HG02840 (cell line): Measurements from ENCODE around the gene NEO1.
A peak's percentile ranks its signal among the peaks of the same experiment; 100 is the strongest.

Experiments used
- ATAC-seq: cut with Tn5 transposase; IDR thresholded peaks from one replicate; pipeline ENCODE4 v1.9.1; 2021; ENCODE audit warnings: mild to moderate bottlenecking, moderate library complexity, moderate number of reproducible peaks; ENCODE audit not compliant: unreplicated experiment, low FRiP score

NEO1 gene

GRCh38 chr15:73051807-73052652 is at the start of gene NEO1:
NEO1 (plus strand) TSS chr15:73052463; CDS start chr15:73052676, 213 bp downstream.
- peak; percentile 57 for ATAC-seq

- no peak for ATAC-seq
Observed at GRCh38 chr15:73004462-73004861, 47.8 kb upstream of the NEO1 start.

- no peak for ATAC-seq
Observed at GRCh38 chr15:73005032-73005431, 47.2 kb upstream of the NEO1 start.

- no peak for ATAC-seq
Observed at GRCh38 chr15:73005446-73005845, 46.8 kb upstream of the NEO1 start.

GRCh38 chr15:73006523-73006922 is 45.7 kb upstream of the NEO1 start:
- ATAC-seq = no peak

GRCh38 chr15:73009066-73010056 is 42.9 kb upstream of the NEO1 start:
- no peak for ATAC-seq

- no peak for ATAC-seq
Observed at GRCh38 chr15:73010154-73011152, 41.8 kb upstream of the NEO1 start.

GRCh38 chr15:73014904-73015303 is 37.4 kb upstream of the NEO1 start:
- ATAC-seq = no peak

GRCh38 chr15:73015493-73015892 is 36.8 kb upstream of the NEO1 start:
- ATAC-seq = no peak

- no peak for ATAC-seq
Observed at GRCh38 chr15:73017987-73018386, 34.3 kb upstream of the NEO1 start.

GRCh38 chr15:73019154-73019553 is 33.1 kb upstream of the NEO1 start:
- no peak for ATAC-seq

GRCh38 chr15:73019601-73020146 is 32.6 kb upstream of the NEO1 start:
- ATAC-seq = no peak

- no peak for ATAC-seq
Observed at GRCh38 chr15:73021139-73021621, 31.1 kb upstream of the NEO1 start.

- no peak for ATAC-seq
Observed at GRCh38 chr15:73022161-73022560, 30.1 kb upstream of the NEO1 start.

GRCh38 chr15:73023071-73023470 is 29.2 kb upstream of the NEO1 start:
- ATAC-seq = no peak

GRCh38 chr15:73024168-73024567 is 28.1 kb upstream of the NEO1 start:
- ATAC-seq = no peak

- no peak for ATAC-seq
Observed at GRCh38 chr15:73026511-73027054, 25.7 kb upstream of the NEO1 start.

GRCh38 chr15:73028031-73028430 is 24.2 kb upstream of the NEO1 start:
- ATAC-seq = no peak

GRCh38 chr15:73028831-73029451 is 23.3 kb upstream of the NEO1 start:
- no peak for ATAC-seq
